ENCODE measurements around the gene MOXD1.
"Not testable (repeated sequence)": the region's sequence is repeated elsewhere in the genome, so short reads cannot be mapped to it uniquely, and the experiment has no call there.

The MOXD1 gene

GRCh38 chr6:132344811-132345210 is 56.5 kb downstream of the MOXD1 start:
- Mint-ChIP-seq H3K27ac (no peak overlapping the region), H3K4me1 (no peaks in the 10 kb centered on the region), H3K36me3 (peaks cover 7% of the 10 kb centered on the region), H3K27me3 (no peaks in the 10 kb centered on the region), H3K9me3 (peaks cover 16% of the 10 kb centered on the region), H3K4me3 (no peak overlapping the region)
- no peak for ATAC-seq

GRCh38 chr6:132341646-132342045 is 59.6 kb downstream of the MOXD1 start:
- H3K4me3 Mint-ChIP-seq = no peak overlapping the region
- H3K27ac Mint-ChIP-seq = no peak overlapping the region
- ATAC-seq = no peak
- H3K27me3 Mint-ChIP-seq = no peaks in the 10 kb centered on the region
- peaks cover 14% of the 10 kb centered on the region for H3K9me3 Mint-ChIP-seq
- H3K4me1 Mint-ChIP-seq = no peaks in the 10 kb centered on the region
- peaks cover 7% of the 10 kb centered on the region for H3K36me3 Mint-ChIP-seq

GRCh38 chr6:132334521-132334885 is 66.8 kb downstream of the MOXD1 start:
- H3K4me3 Mint-ChIP-seq = no peak overlapping the region
- H3K36me3 Mint-ChIP-seq = no peaks in the 10 kb centered on the region
- ATAC-seq = no peak
- H3K27ac Mint-ChIP-seq = no peak overlapping the region
- no peaks in the 10 kb centered on the region for H3K4me1 Mint-ChIP-seq
- H3K9me3 Mint-ChIP-seq = peaks cover 3% of the 10 kb centered on the region
- no peaks in the 10 kb centered on the region for H3K27me3 Mint-ChIP-seq

- no peak for ATAC-seq
- H3K27me3 Mint-ChIP-seq = no peaks in the 10 kb centered on the region
Measured at GRCh38 chr6:132333639-132334520, 67.4 kb downstream of the MOXD1 start.

GRCh38 chr6:132330759-132331158 is 70.5 kb downstream of the MOXD1 start:
- no peak overlapping the region for H3K27ac Mint-ChIP-seq
- no peaks in the 10 kb centered on the region for H3K4me1 Mint-ChIP-seq
- peaks cover 3% of the 10 kb centered on the region for H3K9me3 Mint-ChIP-seq
- H3K36me3 Mint-ChIP-seq = no peaks in the 10 kb centered on the region
- no peak overlapping the region for H3K4me3 Mint-ChIP-seq
- no peak for ATAC-seq
- no peaks in the 10 kb centered on the region for H3K27me3 Mint-ChIP-seq

More at GRCh38 chr6:132333639-132334520, 67.4 kb downstream of the MOXD1 start:
- Mint-ChIP-seq H3K9me3 (peaks cover 3% of the 10 kb centered on the region), H3K4me3 (no peak overlapping the region), H3K27ac (no peak overlapping the region), H3K4me1 (no peaks in the 10 kb centered on the region), H3K36me3 (no peaks in the 10 kb centered on the region)

- Mint-ChIP-seq H3K4me1 (peaks cover 8% of the 10 kb centered on the region), H3K4me3 (no peak overlapping the region), H3K27ac (no peak overlapping the region), H3K9me3 (peaks cover 3% of the 10 kb centered on the region), H3K36me3 (peaks cover 5% of the 10 kb centered on the region), H3K27me3 (no peaks in the 10 kb centered on the region)
- no peak for ATAC-seq
Measured at GRCh38 chr6:132322398-132322797, 78.9 kb downstream of the MOXD1 start.

- Mint-ChIP-seq H3K27me3 (no peaks in the 10 kb centered on the region), H3K36me3 (peaks cover 19% of the 10 kb centered on the region), H3K9me3 (peaks cover 13% of the 10 kb centered on the region), H3K27ac (no peak overlapping the region), H3K4me1 (peaks cover 8% of the 10 kb centered on the region), H3K4me3 (no peak overlapping the region)
- no peak for ATAC-seq
Measured at GRCh38 chr6:132320007-132320406, 81.3 kb downstream of the MOXD1 start.

- Mint-ChIP-seq H3K27me3 (no peaks in the 10 kb centered on the region), H3K4me1 (peaks cover 9% of the 10 kb centered on the region), H3K27ac (no peak overlapping the region), H3K36me3 (peaks cover 29% of the 10 kb centered on the region), H3K4me3 (no peak overlapping the region), H3K9me3 (peaks cover 20% of the 10 kb centered on the region)
- no peak for ATAC-seq
Measured at GRCh38 chr6:132316970-132317369, 84.3 kb downstream of the MOXD1 start.

- no peak overlapping the region for H3K27ac Mint-ChIP-seq
- peaks cover 26% of the 10 kb centered on the region for H3K9me3 Mint-ChIP-seq
- ATAC-seq = no peak
Measured at GRCh38 chr6:132314432-132314831, 86.8 kb downstream of the MOXD1 start.

GRCh38 chr6:132310921-132311320 is 90.4 kb downstream of the MOXD1 start:
- Mint-ChIP-seq H3K27me3 (no peaks in the 10 kb centered on the region), H3K27ac (no peak overlapping the region), H3K9me3 (peaks cover 37% of the 10 kb centered on the region), H3K4me3 (no peak overlapping the region), H3K4me1 (peaks cover 20% of the 10 kb centered on the region), H3K36me3 (peaks cover 47% of the 10 kb centered on the region)
- ATAC-seq = no peak

More at GRCh38 chr6:132314432-132314831, 86.8 kb downstream of the MOXD1 start:
- Mint-ChIP-seq H3K27me3 (no peaks in the 10 kb centered on the region), H3K4me3 (no peak overlapping the region), H3K4me1 (peaks cover 15% of the 10 kb centered on the region), H3K36me3 (peaks cover 36% of the 10 kb centered on the region)

- not testable (repeated sequence) for H3K27ac Mint-ChIP-seq, ATAC-seq, H3K27me3 Mint-ChIP-seq, H3K4me3 Mint-ChIP-seq
- peaks cover 50% of the 10 kb centered on the region for H3K36me3 Mint-ChIP-seq
- peaks cover 37% of the 10 kb centered on the region for H3K9me3 Mint-ChIP-seq
- H3K4me1 Mint-ChIP-seq = peaks cover 20% of the 10 kb centered on the region
Measured at GRCh38 chr6:132310151-132310550, 91.1 kb downstream of the MOXD1 start.

- Mint-ChIP-seq H3K4me1 (peaks cover 5% of the 10 kb centered on the region), H3K36me3 (peaks cover 36% of the 10 kb centered on the region), H3K9me3 (peaks cover 25% of the 10 kb centered on the region), H3K27me3 (no peaks in the 10 kb centered on the region), H3K27ac (no peak overlapping the region), H3K4me3 (no peak overlapping the region)
- no peak for ATAC-seq
Measured at GRCh38 chr6:132304891-132305305, 96.4 kb downstream of the MOXD1 start.

- peaks cover 1% of the 10 kb centered on the region for H3K36me3 Mint-ChIP-seq
- H3K27me3 Mint-ChIP-seq = no peaks in the 10 kb centered on the region
- H3K4me1 Mint-ChIP-seq = no peaks in the 10 kb centered on the region
- peak; percentile 82 for ATAC-seq
- no peaks in the 10 kb centered on the region for H3K9me3 Mint-ChIP-seq
- no peak overlapping the region for H3K4me3 Mint-ChIP-seq
- H3K27ac Mint-ChIP-seq = no peak overlapping the region
Measured at GRCh38 chr6:132300323-132300949, 100.8 kb downstream of the MOXD1 start.

- no peaks in the 10 kb centered on the region for H3K36me3 Mint-ChIP-seq
- H3K27me3 Mint-ChIP-seq = no peaks in the 10 kb centered on the region
- no peak overlapping the region for H3K27ac Mint-ChIP-seq
- H3K4me3 Mint-ChIP-seq = no peak overlapping the region
- no peaks in the 10 kb centered on the region for H3K4me1 Mint-ChIP-seq
- no peak for ATAC-seq
- H3K9me3 Mint-ChIP-seq = no peaks in the 10 kb centered on the region
Measured at GRCh38 chr6:132298344-132298949, 102.8 kb downstream of the MOXD1 start.

GRCh38 chr6:132289756-132290155 is 111.5 kb downstream of the MOXD1 start:
- Mint-ChIP-seq H3K4me1 (peaks cover 14% of the 10 kb centered on the region), H3K27ac (peak overlapping the region; percentile 35), H3K36me3 (no peaks in the 10 kb centered on the region), H3K4me3 (no peak overlapping the region), H3K9me3 (no peaks in the 10 kb centered on the region), H3K27me3 (no peaks in the 10 kb centered on the region)
- ATAC-seq = no peak

All from stimulated activated memory B cell treated with anti-CD40 and anti-IgM and Interleukin-4, amounts not matched to agents 10 μg/mL and 1 μg/mL and 100 μg/mL, for 72 hours (primary cell).